ENCODE measurements around the gene RDH5.
A peak's percentile ranks its signal among the peaks of the same experiment; 100 is the strongest.

DNA sequence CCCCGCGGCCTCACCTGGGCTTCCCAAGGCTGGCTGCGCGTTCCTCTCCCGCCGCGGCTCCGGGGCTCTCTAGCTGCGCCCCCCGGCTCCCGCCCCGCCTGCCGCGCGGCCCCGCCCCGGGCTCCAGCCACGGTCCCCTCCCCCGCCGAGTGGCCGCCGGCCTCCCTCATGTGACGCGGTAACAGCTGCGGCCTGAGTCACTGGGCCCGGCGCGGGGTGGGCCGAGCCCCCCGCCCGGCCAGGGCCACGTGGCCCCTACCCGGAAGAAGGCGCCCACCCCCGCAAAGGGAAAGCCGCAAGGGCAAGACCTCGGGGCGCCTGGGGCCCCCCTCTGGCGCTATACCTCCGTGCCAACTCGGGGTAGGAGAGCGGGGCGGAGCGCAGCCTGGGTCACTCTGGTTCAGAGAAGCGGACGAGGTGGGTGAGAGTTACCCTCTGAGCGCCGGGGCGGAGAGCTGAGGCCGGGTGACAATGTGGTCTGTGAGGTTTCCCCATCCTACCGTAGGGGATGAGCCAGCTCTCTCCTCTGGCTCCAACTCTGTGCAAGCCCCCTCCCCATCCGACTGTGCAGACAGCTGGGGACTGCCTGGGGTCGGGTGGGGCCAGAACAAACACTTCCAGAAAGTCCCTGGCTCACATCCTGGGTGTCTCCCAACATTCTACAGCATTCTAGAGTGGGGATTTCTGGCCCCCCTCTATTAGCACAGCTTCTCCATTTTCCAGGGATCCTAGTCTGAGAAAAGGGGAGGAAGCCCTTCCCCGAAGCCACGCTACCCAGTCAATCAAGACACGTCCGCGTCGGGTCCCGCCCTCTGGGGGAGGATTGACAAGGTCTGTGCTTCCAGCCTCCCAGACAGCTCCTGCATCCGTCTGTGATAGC is 9.0 kb downstream of the RDH5 start, which contains the start of gene CD63:
- TF ChIP-seq, protein P1, sequence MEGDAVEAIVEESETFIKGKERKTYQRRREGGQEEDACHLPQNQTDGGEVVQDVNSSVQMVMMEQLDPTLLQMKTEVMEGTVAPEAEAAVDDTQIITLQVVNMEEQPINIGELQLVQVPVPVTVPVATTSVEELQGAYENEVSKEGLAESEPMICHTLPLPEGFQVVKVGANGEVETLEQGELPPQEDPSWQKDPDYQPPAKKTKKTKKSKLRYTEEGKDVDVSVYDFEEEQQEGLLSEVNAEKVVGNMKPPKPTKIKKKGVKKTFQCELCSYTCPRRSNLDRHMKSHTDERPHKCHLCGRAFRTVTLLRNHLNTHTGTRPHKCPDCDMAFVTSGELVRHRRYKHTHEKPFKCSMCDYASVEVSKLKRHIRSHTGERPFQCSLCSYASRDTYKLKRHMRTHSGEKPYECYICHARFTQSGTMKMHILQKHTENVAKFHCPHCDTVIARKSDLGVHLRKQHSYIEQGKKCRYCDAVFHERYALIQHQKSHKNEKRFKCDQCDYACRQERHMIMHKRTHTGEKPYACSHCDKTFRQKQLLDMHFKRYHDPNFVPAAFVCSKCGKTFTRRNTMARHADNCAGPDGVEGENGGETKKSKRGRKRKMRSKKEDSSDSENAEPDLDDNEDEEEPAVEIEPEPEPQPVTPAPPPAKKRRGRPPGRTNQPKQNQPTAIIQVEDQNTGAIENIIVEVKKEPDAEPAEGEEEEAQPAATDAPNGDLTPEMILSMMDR (conservative IDR thresholded peaks at IDR 0.05), result no peak
- TF ChIP-seq ZFX (IDR thresholded peaks at IDR 0.05), result peak; percentile 83; the same call in 1 of the 2 replicates

Measured in C4-2B (cell line).